Activated CD4-positive, alpha-beta T cell treated with anti-CD3 and anti-CD28 coated beads, Interleukin-2, amount 50 U/mL, for 48 hours (primary cell): ENCODE data around the gene KCNJ10.

ENCODE experiments used
- DNase-seq, 2 experiments: peaks; one replicate each; pipeline ENCODE4 v3.0.0-alpha.2; 2020

The KCNJ10 gene

DNA sequence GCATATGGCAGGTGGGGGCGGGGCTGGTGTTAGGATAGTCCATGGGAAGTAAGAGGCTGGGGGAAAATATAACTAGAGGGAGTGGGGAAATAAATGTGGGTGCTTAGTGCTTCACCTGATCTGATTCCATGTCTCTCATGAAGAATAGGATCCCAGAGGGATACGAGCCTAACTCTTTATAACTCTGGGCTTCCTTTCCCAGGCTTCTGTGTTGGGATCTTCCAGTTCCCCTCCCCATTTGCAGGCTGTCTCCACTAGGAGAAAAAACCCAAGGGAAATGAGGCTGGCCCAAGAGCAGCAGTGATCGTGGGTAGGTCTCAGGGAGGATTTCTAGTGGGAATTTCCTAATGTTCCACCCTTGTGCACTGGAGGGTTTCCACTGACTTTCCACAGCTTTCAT, 13.0 kb upstream of the KCNJ10 start:
- DNase-seq = no peak

DNA sequence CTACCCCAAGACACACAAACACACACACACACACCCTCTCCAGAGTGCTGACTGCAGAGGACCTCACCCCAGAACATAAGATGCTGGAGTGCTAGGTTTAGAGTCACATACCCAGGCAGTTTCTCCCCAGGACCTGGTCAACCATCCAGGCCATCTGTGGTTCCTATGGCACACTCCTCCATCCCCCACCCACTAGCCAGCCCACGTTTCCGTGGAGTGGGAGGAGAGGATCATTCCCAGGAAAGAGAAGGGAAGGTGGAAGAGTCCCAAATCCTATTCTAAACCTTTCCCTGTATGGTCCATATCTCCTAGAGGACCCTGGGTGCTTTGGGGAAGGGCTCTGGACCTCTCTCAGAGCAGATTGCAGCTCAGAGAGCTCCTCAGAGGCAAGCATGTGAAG, 12.5 kb upstream of the KCNJ10 start:
- DNase-seq = no peak

DNA sequence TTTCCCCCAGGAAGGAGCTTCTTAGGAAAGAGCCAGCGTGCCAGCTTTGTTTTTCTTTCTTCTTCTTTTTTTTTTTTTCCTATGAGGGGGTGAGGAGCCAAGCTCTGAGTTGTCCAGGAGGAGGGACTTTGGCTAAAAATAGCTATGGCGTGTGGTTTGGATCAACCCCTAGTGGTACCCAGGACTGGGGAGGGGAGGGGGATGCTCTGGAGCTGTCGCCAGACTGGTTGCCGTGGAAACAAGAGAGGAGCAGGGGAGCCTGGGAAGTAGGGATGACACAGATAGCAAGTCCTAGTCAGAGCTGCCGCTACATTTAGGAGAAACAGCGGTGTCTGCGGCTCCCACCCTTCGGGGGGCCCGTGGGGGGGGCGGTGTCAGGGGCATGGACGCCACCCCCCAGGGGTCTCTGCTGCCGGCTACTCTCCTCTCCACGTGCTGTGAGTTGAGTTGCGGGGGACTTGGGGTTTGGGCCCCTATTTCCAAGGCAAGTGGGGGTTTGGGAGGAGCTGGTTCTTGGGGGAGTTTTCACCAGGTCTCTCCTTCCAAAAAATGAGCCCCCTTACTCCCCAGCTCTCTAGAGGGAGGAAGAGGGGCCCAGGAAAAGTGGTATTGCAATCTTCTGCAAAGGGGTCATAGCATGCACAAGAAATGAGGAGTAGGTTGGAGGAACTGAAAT, 11.4 kb upstream of the KCNJ10 start, which contains the start of gene KCNJ9:
TSS of gene KCNJ9 (plus strand) at position 278 of the 676 bp plus-strand sequence. CDS start 2,493 bp downstream, outside the sequence.
- no peak for DNase-seq

DNA sequence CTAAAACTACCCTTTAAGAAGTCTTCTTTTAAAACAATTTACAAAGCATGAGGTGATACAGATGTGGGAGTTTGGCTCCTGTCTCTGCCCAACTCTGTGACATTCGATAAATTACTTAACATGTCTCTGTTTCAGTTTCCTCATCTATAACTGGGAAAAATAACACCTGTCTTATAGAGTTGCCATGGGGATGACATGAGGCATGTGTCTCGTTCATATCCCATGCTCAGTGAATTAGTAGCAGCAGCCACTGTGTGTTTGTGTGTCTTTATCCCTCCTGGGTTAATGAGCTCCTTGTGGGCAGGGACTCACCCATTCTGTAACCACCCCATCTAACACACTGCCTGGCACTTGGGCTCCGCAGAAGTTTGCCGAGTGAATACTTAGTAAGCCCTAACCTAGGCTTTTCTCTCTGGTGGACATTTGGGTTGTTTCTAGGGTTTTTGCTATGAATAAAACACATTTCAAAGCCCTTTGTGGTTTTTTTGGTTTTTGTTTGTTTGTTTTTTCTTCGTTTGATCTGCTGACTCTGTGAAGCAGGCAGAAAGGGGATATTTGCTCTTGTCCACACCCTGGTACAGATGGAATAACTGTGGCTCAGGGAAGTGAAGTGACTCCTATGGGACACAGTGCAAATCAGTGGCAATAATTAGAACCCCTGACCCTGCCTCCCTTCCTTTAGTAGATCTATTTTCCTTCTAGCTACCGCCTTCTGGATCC, 10.6 kb upstream of the KCNJ10 start:
- no peak for DNase-seq

DNA sequence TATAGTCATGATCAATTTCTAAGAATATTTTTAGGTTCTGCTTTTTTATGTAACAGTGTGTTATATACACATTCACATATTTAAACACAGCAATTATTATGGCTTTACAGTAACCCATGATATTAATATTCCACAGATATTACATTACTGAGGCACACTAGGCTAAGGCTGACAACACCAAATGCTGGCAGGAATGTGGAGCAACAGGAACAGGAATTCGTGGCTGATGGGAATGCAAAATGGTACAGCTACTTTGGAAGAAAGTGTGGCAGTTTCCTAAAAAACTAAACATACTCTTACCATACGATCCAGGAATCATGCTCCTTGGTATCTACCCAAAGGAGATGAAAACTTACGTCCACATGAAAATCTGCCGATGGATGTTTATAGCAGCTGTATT, 9.5 kb upstream of the KCNJ10 start:
- DNase-seq = no peak

DNA sequence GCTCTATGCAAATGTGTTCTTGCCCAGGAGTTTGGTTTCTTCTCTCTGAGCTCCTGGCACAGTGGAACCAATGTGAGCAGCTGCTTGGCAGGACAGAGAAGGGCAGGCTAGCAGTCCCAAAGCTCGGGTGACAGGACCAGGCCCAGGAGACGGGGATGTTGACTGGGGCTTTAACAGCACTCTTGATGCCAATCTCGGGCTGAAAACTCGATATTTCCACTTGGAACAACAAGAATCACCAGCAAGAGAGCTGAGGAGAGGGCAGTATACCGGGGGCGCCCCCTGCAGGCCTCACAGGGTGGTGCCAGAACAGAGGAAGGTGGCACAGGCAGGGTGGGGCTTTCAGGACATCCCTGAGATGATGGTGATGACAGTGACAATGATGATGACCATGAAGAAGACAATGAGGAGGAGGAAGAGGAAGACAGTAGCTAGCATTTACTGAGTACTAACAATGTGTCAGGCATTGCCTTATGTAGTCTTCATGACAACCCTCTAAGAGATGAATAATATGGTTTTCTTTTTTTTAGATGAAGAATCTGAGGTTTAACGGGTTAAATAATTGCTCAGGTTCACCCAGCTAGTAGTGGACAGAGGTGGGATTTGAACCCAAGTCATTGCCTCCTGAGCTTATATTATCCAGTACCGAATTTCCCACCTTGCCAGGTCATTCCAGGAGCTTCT, 8.7 kb upstream of the KCNJ10 start:
- DNase-seq = peak; percentile 71 to 81

DNA sequence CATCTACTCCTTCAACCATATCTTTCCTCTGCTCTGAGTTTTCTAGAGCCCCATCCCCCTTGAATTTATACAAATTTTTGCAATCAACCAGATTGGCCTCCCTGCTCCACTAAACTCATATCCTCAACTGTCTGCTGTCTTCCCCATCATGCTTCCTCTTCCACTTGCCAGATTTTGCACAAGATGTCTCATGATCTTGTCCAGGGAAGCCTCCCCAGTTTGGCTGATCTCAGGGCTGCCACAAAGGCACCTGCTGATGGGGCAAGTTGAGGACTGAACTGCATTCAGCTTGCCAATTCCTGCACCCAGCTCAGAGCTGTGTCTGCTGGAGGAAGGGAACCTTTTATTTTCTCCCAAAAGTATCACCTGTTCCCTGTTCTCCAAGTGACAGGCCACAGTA, 7.5 kb upstream of the KCNJ10 start:
- DNase-seq = no peak

DNA sequence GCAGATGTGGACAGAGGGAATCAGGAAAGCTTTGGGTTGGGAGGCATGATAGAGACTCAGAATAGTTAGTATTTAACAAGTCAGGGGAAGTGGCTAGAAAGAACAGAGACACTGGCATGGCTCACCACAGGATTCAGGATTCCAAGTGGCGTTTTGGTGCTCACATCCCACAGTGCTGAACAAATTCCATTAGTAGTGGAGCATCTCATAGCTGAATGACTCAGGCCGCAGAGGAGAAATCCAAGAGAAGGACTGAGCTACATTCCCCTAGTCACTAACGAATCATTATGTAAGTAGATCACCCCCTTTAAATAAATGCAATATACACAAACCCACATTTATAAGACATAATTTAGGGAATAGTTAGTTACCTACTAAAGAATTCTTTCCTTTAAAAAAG, 6.3 kb upstream of the KCNJ10 start:
- DNase-seq = no peak

DNA sequence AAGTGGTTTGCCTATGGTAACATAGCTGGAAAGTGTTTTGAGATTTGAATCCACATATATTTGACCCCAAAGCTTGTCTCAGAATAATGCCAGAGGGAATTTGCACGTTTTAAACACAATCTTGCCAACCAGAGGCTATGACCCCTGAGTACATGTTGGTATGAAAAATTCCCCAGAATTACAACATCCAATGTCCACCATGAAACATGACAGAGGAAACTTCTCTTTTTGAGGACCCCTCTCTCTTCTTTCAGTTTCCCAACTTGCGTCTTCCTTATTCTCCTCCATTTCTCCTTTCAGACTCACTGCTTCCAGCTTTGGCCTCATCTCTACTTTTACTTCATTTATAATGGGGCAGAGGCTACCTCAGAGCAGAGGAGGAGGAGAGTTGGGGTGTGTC, 5.9 kb upstream of the KCNJ10 start:
- no peak for DNase-seq

DNA sequence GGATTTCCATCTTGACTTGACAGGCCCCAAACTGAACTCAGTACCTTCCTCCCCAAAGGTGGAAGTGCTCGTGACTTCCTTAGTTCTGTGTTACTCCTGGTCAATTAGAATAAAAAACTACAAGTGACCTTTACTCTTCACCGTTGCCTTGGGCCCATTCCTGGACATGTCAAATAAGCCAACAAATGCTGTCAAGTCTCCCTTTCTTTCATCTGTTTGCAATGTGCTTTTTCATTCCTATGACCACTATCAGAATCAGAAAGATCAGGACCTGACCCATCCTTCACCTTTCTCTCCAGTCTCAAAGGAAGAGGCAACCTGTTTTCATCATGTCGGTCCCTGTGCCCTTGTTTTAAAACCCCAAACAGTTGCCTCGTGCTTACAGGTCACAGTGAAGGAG, 4.9 kb upstream of the KCNJ10 start:
- no peak for DNase-seq

DNA sequence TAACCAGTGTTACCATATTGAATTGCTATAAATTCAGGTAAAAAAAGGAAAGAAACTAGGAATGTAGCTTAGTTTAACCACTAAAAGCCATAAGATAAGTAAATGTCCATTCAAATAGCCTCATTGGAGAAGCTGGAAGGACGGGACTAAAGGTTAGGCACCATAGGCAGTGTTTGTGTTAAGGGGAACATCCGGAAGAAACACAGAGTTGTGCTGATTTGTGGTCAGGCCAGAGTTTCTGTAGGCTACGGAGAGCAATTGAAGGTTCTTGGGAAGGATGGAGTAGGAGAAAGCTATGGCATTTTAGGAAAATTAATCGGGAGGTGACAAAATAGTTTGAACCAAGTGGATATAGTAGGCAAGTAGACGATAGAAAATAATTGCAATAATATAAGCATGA, 1.3 kb upstream of the KCNJ10 start:
- no peak for DNase-seq

DNA sequence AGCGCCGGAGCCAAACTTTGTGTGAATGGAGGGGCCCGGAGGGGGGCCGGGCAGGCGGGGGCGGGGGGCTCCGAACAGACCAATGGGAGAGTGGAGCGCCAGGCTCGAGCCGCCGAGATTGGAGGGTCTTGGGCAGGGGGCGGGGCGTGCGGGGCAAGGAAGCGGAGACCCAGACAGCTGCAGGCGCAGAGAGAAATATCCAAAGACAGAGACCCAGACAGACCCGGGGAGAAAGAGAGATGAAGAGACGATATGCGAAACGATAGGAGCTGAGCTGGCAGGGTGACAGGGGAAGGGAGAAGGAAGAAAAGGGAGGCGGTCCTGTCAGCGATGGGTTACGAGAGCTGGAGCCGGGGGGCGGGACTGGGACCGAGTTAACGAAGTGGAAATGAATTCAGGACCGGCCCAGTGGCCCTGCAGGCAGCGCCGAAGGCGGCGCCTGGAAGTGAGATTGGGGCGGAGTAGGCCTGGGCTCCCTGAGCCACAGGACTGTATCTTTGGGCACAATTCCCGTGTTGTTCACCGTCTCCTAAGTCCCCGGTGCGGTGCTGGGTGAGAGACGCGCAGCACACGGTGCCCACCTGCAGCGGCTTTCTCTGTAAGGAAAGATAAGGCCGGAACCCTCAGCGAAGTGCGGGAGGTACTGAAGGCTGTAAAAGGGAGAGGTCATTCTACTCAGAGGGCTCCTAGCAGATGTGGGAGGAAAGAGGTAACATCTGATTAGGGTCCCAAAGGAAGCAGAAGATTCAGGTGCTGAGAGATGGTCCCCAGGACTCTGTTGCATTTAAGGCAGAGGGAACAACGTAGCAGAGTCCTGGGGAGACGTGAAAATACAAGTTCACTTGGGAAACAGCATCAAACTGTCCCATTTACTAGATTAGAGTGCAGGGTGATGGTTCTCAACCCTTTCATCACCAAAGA, 543 bp upstream of the KCNJ10 start:
- peak; percentile 53 to 65 for DNase-seq

DNA sequence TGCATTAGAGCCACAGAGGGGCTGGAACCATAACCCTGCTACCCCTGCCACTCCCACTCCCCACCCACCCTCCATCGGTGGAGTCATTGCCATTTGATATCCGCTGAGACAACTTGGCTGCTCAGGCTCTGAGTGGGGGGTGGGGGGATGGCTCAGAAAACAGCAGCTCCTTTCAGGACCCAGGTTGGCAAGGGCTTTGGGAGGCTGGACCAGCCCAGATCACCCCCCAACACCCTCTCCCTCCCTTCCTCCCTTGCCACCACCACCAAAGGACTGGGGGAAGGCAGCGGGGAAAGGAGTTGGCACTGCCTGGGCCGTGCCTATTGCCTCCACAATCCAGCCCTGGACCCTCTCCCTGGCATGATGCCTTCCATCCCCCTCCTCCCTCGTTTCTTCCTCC, 1.7 kb downstream of the KCNJ10 start:
- no peak for DNase-seq

DNA sequence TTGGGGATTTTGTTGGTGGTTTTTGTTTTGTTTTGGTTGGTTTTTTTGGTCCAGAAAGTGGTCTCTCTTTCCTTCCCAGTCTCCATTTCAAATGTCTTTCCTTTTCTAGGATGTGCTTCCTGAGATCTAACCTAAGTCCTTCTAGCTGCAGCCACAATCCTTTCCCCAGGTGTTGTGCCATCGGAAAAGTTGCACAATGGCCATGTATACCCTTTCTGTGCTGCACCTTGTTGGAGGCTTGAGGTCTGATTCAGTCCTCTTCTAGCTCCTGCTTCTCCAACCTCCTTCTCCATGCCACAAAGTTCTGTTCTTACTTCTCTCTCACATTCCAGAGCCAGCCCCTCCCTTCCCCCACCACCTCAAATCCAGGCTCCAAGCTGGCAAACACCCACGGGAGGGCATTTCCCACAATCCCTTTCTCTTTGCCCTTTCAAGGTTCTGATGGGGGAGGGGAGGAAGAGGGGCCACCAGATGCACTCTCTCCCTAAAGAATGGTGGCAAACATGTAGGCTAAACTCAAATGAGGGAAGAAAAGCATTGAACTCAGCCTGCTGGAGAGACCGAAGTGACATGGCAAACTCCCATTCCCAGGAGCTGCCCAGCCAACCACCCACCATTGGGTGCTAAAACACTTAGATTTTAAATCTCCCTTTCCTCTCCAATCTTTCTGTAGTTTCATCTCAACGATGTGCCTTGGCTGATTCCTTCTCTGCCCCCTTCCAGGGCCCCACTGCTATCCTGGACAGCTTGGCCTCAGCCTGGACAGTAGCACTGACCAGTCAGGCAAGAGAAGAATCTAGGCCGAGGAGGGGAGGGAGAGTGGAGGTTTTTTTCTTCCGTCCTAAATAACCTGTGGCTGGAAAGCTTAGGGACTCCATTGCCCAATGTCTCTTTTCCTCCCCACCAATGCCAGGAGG, 2.9 kb downstream of the KCNJ10 start:
- DNase-seq = no peak

DNA sequence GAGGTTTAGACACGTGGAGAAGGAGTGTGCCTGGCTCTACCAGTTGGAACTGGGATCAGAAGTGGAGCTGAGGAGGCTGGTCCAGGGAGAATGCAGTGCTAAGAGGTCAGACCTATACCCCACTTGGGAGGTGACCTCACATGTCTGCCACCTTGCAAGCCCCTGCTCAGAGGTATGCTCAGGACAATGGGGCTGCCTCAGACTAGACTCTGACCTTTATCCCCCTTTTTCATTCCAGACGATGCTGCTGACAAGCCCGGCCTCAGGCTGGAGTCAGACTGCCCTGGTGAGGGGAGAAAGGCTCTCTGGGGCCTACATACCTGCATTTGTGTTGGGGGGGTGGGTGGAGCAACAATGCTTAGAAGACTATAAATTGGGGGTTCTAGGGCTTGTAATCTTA, 5.2 kb downstream of the KCNJ10 start:
- no peak for DNase-seq

DNA sequence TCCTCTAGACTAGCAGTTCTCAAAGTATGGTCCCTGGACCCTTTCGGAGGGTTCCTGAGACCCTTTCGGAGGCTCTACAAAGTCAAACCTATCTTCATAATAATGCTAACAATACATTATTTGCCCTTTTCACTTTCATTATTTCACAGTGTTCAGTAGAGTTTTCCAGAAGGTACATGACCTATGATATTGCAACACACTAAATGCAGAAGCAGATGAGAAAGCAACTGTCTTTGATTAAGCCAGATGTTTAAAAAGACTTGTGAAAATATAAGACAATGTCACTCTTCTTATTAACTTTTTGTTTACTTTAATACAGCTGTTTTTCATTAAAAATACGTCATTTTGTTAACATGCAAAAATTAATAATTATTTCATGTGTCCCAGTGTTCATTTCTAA, 5.8 kb downstream of the KCNJ10 start:
- DNase-seq = no peak

DNA sequence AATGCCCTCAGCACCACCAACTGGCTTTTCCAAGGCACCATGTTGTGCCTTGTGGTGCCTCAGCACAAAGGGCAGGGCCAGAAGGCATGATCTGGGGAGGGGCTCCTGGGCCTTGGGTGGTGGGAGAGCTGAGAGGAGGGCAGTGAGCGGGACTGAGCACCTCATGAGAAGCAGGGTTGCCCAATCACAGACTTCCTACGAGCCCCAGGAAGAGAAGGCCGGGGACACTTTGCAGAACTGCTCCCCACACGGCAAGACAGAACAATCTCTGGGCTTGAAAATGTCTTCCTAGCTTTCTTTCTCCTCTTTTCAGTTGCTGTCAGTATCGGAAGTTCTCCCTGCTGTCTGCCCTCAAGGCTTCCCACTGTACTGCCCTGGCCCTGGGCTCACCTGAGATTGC, 6.8 kb downstream of the KCNJ10 start:
- DNase-seq = no peak

DNA sequence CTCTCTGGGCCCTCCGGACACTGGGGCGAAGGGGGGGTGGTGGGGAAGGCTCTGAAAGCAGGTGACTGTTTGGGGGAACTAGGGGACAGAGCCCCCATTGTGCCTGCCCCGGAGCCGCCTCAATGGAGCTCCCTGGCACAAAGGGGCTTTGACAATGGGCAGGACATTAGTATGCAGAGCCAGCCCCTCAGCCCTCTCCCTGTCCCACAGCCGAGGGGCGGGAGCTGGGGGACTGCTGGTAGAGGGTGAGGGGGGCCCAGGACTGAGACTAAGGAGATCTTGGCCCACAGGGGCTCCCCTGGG, 7.8 kb downstream of the KCNJ10 start:
- no peak for DNase-seq

DNA sequence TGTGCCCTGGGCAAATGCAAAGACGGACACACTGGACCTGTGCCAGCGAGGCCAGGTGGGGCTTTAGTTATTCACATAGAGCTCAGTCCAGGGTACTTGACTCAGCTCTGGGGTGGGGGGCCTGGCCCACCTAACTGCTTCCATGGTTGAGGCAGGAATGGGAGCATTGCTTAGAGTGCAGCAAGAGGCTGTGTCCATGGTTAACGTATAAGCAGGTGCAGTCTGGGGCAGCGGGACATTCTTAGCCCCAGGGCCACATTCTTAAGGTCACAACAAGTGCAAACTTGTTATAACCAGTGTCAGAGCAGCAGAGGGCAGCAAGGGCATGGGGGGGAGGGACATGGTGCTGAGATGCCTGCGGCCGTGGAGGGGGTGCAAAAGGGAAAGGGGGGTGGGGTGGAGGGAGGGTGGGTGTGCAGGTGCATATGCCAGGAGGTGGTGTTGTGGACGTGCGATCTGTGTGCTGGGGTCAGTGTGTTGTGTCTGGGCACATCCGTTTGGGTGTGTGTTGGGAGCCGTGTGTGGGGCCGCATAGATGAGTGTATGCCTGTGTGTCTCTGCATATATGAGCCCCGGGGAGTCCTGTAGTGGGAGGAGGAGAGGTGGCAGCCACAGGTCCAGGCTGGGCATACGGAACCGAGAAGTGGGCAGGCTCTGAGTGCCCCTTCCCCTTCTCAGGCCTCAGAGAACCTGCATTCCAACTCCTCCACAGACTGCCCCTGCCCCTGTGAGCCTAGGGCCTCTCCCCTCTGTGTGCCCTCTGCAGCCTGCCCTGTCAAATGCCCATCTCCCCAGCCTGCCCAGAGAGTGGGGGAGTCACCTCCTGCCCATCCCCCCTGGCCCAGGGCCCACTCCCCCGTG, 8.4 kb downstream of the KCNJ10 start:
- DNase-seq = no peak

DNA sequence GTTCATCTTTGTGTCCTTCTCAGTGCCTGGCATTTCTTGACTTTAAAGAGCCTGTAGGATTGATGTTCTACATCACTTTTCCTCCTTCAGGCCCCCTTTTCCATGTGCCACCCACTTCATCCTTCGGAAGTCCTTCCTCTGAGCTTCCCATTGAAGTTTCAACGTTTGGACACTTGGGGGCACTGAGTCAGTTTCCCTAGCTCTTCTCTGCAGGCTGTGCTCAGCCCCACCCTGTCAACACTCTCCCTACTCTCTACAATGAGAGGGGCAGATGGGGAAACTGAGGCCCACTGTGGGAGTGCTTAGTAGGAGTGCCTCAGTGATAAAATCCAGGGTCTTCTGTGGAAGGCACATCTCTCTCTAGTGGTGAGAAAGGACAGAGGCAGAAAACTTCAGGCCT, 11.9 kb downstream of the KCNJ10 start:
- DNase-seq = no peak

DNA sequence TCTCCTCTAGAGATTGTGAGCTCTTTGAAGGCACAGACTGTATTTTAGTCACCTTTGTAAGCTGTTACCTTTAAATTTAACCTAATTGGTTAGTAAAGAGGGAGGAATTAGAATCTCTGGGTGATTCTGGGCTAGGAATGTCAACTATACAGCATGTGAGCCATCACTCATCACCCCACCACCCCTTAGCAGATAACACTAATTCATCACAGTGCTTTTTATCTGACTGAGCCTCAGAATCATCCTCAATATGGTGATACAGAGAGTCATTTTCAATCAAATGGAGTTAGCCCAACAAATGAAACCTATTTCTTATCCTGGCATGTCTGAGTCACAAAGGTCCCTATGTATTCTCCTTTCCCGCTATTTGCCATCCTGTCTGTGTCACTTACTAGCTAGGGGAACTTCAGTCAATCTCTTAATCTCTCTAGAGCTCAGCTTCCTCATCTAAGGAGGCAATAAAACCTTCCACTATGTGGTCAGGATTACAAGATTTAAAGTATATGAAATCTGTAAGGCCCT, 13.3 kb downstream of the KCNJ10 start:
- DNase-seq = no peak
